Upper lobe of left lung (tissue), 4 donors: ENCODE measurements around the gene SLC31A2.

Source experiments
- EP300 ChIP-seq, 4 donors: sonication (generic); formaldehyde crosslinking; IDR thresholded peaks; one replicate each; pipeline ENCODE4 v1.5.1; 2017; ENCODE audit warnings: antibody characterized with exemption in 4 of 4, control low read depth in 2 of 4
- POLR2A ChIP-seq, 4 donors: fragments of 450-650 bp; IDR thresholded peaks; one replicate each; pipeline ENCODE4 v1.5.1; 2016 to 2017; ENCODE audit warnings: antibody characterized with exemption in 4 of 4, mild to moderate bottlenecking in 2 of 4
- TF ChIP-seq, protein P1 (sequence below), 6 experiments: fragments of 450-650 bp in 4 of 6; fragments of 200-600 bp in 2 of 6; sonication (generic) in 2 of 6; IDR thresholded peaks; one replicate each; pipeline ENCODE4 v1.5.1; 2016 to 2019; ENCODE audit warnings: antibody characterized with exemption in 6 of 6

GRCh38 chr9:113173341-113173740 lies 22.5 kb downstream of the SLC31A2 start:
- TF ChIP-seq, protein P1, sequence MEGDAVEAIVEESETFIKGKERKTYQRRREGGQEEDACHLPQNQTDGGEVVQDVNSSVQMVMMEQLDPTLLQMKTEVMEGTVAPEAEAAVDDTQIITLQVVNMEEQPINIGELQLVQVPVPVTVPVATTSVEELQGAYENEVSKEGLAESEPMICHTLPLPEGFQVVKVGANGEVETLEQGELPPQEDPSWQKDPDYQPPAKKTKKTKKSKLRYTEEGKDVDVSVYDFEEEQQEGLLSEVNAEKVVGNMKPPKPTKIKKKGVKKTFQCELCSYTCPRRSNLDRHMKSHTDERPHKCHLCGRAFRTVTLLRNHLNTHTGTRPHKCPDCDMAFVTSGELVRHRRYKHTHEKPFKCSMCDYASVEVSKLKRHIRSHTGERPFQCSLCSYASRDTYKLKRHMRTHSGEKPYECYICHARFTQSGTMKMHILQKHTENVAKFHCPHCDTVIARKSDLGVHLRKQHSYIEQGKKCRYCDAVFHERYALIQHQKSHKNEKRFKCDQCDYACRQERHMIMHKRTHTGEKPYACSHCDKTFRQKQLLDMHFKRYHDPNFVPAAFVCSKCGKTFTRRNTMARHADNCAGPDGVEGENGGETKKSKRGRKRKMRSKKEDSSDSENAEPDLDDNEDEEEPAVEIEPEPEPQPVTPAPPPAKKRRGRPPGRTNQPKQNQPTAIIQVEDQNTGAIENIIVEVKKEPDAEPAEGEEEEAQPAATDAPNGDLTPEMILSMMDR (IDR thresholded peaks at IDR 0.05), result no peak
- no peak for TF ChIP-seq POLR2A (IDR thresholded peaks at IDR 0.05)
- no peak for TF ChIP-seq EP300 (IDR thresholded peaks at IDR 0.05)
